Sigmoid colon (tissue), 4 donors: ENCODE data around the gene SSTR5.

Experiments
- POLR2A ChIP-seq, 2 donors: fragments of 450-650 bp; IDR thresholded peaks; one replicate each; pipeline ENCODE4 v1.6.1; 2016; ENCODE audit warnings: antibody characterized with exemption in 2 of 2, mild to moderate bottlenecking in 2 of 2, moderate library complexity in 2 of 2
- POLR2AphosphoS5 ChIP-seq, 4 donors: sonication (generic); formaldehyde crosslinking; IDR thresholded peaks; one replicate each; pipeline ENCODE4 v1.6.1; 2017; ENCODE audit warnings: antibody characterized with exemption in 4 of 4
- TF ChIP-seq, protein P1 (sequence below), 4 experiments: fragments of 450-650 bp in 3 of 4; fragments of 200-600 bp in 1 of 4; IDR thresholded peaks; one replicate each; pipeline ENCODE4 v1.5.1; 2016 to 2019; ENCODE audit warnings: antibody characterized with exemption in 4 of 4, mild to moderate bottlenecking in 3 of 4, moderate library complexity in 2 of 4

DNA sequence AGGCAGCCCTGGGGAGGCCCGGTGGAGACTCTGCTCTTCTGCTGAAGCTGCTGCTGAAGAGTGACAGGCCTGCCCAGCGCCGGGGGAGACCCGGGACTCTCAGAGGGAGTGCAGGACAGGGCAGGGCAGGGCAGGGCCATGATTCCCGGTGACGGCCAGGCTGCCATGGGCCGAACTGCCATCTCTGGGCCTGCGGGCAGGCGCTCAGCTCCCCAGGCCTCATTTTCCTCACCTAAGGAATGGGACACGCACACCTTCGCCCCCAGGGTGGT, 22.6 kb upstream of the SSTR5 start:
- no peak for TF ChIP-seq POLR2A (IDR thresholded peaks at IDR 0.05)
- TF ChIP-seq, protein P1, sequence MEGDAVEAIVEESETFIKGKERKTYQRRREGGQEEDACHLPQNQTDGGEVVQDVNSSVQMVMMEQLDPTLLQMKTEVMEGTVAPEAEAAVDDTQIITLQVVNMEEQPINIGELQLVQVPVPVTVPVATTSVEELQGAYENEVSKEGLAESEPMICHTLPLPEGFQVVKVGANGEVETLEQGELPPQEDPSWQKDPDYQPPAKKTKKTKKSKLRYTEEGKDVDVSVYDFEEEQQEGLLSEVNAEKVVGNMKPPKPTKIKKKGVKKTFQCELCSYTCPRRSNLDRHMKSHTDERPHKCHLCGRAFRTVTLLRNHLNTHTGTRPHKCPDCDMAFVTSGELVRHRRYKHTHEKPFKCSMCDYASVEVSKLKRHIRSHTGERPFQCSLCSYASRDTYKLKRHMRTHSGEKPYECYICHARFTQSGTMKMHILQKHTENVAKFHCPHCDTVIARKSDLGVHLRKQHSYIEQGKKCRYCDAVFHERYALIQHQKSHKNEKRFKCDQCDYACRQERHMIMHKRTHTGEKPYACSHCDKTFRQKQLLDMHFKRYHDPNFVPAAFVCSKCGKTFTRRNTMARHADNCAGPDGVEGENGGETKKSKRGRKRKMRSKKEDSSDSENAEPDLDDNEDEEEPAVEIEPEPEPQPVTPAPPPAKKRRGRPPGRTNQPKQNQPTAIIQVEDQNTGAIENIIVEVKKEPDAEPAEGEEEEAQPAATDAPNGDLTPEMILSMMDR (IDR thresholded peaks at IDR 0.05), result no peak
- no peak for TF ChIP-seq POLR2AphosphoS5 (IDR thresholded peaks at IDR 0.05)
